Measurements from ENCODE around the gene FRRS1L. TPM values are rescaled to one million over a fixed set of nuclear protein-coding genes. Genes with fewer than 3 reads are reported as not detected.

Gene FRRS1L
- total RNA-seq (2022; extraction: Qiagen RNA extraction; ENCODE audit: low read depth), result 0.14 to 0.49 TPM (median 0.30 TPM) in 5 replicates

GRCh38 chr9:109166771-109167601 is at the start of gene FRRS1L:
FRRS1L (minus strand) TSS chr9:109167249; CDS start chr9:109167138, 111 bp downstream.

GRCh38 chr9:109119439-109120203 is 47.4 kb downstream of the FRRS1L start, which contains the start of gene TMEM245:
TMEM245 (minus strand) TSS chr9:109119947; CDS start chr9:109119913, 34 bp downstream.

Other genes starting within 250 kb of the FRRS1L start
- 18.5 to 25.6 TPM (median 21.2 TPM) in 5 replicates for gene ELP1, start 233.1 kb downstream of the FRRS1L start, total RNA-seq (2022; extraction: Qiagen RNA extraction; ENCODE audit: low read depth)
- 17.1 to 25.0 TPM (median 22.3 TPM) in 5 replicates for gene ABITRAM, start 232.8 kb downstream of the FRRS1L start, total RNA-seq (2022; extraction: Qiagen RNA extraction; ENCODE audit: low read depth)
- gene CTNNAL1, start 153.8 kb downstream of the FRRS1L start, total RNA-seq (2022; extraction: Qiagen RNA extraction; ENCODE audit: low read depth), result 36.2 to 59.4 TPM (median 49.0 TPM) in 5 replicates
- gene TMEM245, start 47.3 kb downstream of the FRRS1L start, total RNA-seq (2022; extraction: Qiagen RNA extraction; ENCODE audit: low read depth), result 31.5 to 47.8 TPM (median 45.7 TPM) in 5 replicates
- 7.4 to 11.4 TPM (median 10.8 TPM) in 5 replicates for gene EPB41L4B, start 153.8 kb upstream of the FRRS1L start, total RNA-seq (2022; extraction: Qiagen RNA extraction; ENCODE audit: low read depth)

All from A549 treated with RU486 at 1 μM for 4 hours (cell line).